NCI-H2107 (cell line): Measurements from ENCODE around the gene BRDT.
"Not testable (repeated sequence)": the region's sequence is repeated elsewhere in the genome, so short reads cannot be mapped to it uniquely, and the experiment has no call there.

ENCODE experiments used
- DNase-seq: peaks from one replicate; lab custom pipeline; 2025; lab: John Stamatoyannopoulos, UW

The BRDT gene

GRCh38 chr1:91993256-91993655, 44.1 kb downstream of the BRDT start:
- DNase-seq = no peak

GRCh38 chr1:91997607-91998195, 48.5 kb downstream of the BRDT start:
- peak; percentile 25 for DNase-seq

GRCh38 chr1:92004129-92004528, 54.9 kb downstream of the BRDT start:
- DNase-seq = no peak

- DNase-seq = no peak
These were observed 64.7 kb downstream of the BRDT start for GRCh38 chr1:92013923-92014322.

- DNase-seq = no peak
These were observed 67.6 kb downstream of the BRDT start for GRCh38 chr1:92016720-92017316.

- DNase-seq = no peak
These were observed 68.5 kb downstream of the BRDT start for GRCh38 chr1:92017656-92018055.

- not testable (repeated sequence) for DNase-seq
These were observed 76.8 kb downstream of the BRDT start for GRCh38 chr1:92026042-92026441.

GRCh38 chr1:92026806-92027205, 77.6 kb downstream of the BRDT start:
- no peak for DNase-seq

- DNase-seq = no peak
These were observed 80.2 kb downstream of the BRDT start for GRCh38 chr1:92029241-92029922.

GRCh38 chr1:92030656-92031107, 81.5 kb downstream of the BRDT start:
- DNase-seq = peak; percentile 6

GRCh38 chr1:92031281-92032110, 82.3 kb downstream of the BRDT start:
- no peak for DNase-seq

- DNase-seq = no peak
These were observed 88.2 kb downstream of the BRDT start for GRCh38 chr1:92037400-92037799.

- DNase-seq = no peak
These were observed 89.6 kb downstream of the BRDT start for GRCh38 chr1:92038695-92039346.

GRCh38 chr1:92040971-92041370, 91.8 kb downstream of the BRDT start:
- no peak for DNase-seq

GRCh38 chr1:92043621-92044020, 94.4 kb downstream of the BRDT start:
- no peak for DNase-seq

- DNase-seq = no peak
These were observed 96.7 kb downstream of the BRDT start for GRCh38 chr1:92045766-92046495.

GRCh38 chr1:92051948-92052347, 102.7 kb downstream of the BRDT start:
- no peak for DNase-seq
